C4-2B (cell line): Measurements from ENCODE around the gene C2orf72.

ENCODE experiments used
- CTCF ChIP-seq: fragments of 450-650 bp; conservative IDR thresholded peaks from 2 replicates; pipeline ENCODE4 v1.5.1; 2017; ENCODE audit warnings: mild to moderate bottlenecking
- ZFX ChIP-seq: fragments of 450-650 bp; IDR thresholded peaks from 2 replicates; pipeline ENCODE4 v1.6.1; 2017

- TF ChIP-seq CTCF: no peak
- TF ChIP-seq ZFX: no peak
These were observed 20.3 kb downstream of the C2orf72 start for GRCh38 chr2:231057590-231057989.
